CD4-positive, CD25-positive, alpha-beta regulatory T cell (primary cell): ENCODE measurements around the gene IL32. TPM values are rescaled to one million over a fixed set of nuclear protein-coding genes. Genes with fewer than 3 reads are reported as not detected.
A peak's percentile ranks its signal among the peaks of the same experiment; 100 is the strongest.
"Not testable (repeated sequence)": the region's sequence is repeated elsewhere in the genome, so short reads cannot be mapped to it uniquely, and the experiment has no call there.

Experiments
- ATAC-seq, 2 donors: fragments of 150-1000 bp; cut with Tn5 transposase; one replicate each; pipeline ENCODE4 v1.10.0; 2021; ENCODE audit warnings: low read depth in 2 of 2, moderate number of reproducible peaks in 2 of 2, moderate library complexity in 1 of 2
- DNase-seq, 3 donors: peaks; one replicate each; pipeline versions ENCODE4 v3.0.0 to v3.0.0-alpha.2; 2012 to 2022; ENCODE audit warnings: mixed read lengths in 1 of 3
- H3K27ac ChIP-seq: one replicate; pipeline ENCODE4 v1.7.0; 2013; ENCODE audit warnings: mild to moderate bottlenecking, low read length; ENCODE audit not compliant: insufficient read depth, poor library complexity, severe bottlenecking
- H3K27me3 ChIP-seq: one replicate; pipeline ENCODE4 v1.7.0; 2013; ENCODE audit warnings: low read length; ENCODE audit not compliant: control insufficient read depth, insufficient read depth
- H3K36me3 ChIP-seq: one replicate; pipeline ENCODE4 v1.7.0; 2013; ENCODE audit warnings: mild to moderate bottlenecking, low read length, moderate library complexity; ENCODE audit not compliant: control insufficient read depth, insufficient read depth
- H3K4me1 ChIP-seq: 2 replicates; pipeline ENCODE4 v1.7.0; 2013; ENCODE audit warnings: mild to moderate bottlenecking, low read length; ENCODE audit not compliant: insufficient read depth, control insufficient read depth, poor library complexity, severe bottlenecking
- H3K4me3 ChIP-seq: one replicate; pipeline ENCODE4 v1.7.0; 2013; ENCODE audit warnings: low read depth, mild to moderate bottlenecking, low read length, moderate library complexity
- H3K9me3 ChIP-seq, 2 experiments: 1 replicate in 1 of 2; 2 replicates in 1 of 2; pipeline ENCODE4 v1.7.0; 2013; ENCODE audit warnings: low read length in 2 of 2, mild to moderate bottlenecking in 1 of 2, moderate library complexity in 1 of 2; ENCODE audit not compliant: control insufficient read depth in 2 of 2
- H3K27ac Mint-ChIP-seq, 3 donors: one replicate each; pipeline ENCODE4 v1.8.0; 2020 to 2022; ENCODE audit warnings: mild to moderate bottlenecking in 3 of 3, mixed read lengths in 3 of 3, moderate library complexity in 2 of 3
- H3K27me3 Mint-ChIP-seq: one replicate; pipeline ENCODE4 v1.8.0; 2022; ENCODE audit warnings: mild to moderate bottlenecking, mixed read lengths
- H3K36me3 Mint-ChIP-seq: one replicate; pipeline ENCODE4 v1.8.0; 2020; ENCODE audit warnings: mixed read lengths
- H3K4me1 Mint-ChIP-seq, 4 donors: one replicate each; pipeline ENCODE4 v1.8.0; 2020 to 2022; ENCODE audit warnings: mixed read lengths in 4 of 4, mild to moderate bottlenecking in 1 of 4
- H3K4me3 Mint-ChIP-seq, 4 donors: one replicate each; pipeline ENCODE4 v1.8.0; 2020 to 2022; ENCODE audit warnings: mild to moderate bottlenecking in 4 of 4, mixed read lengths in 4 of 4, moderate library complexity in 3 of 4
- H3K9me3 Mint-ChIP-seq, 7 donors: one replicate each; pipeline ENCODE4 v1.8.0; 2020 to 2022; ENCODE audit warnings: mixed read lengths in 7 of 7, mild to moderate bottlenecking in 3 of 7, moderate library complexity in 2 of 7
- polyA plus RNA-seq, 4 donors: library from polyadenylated mRNA; unstranded; fragments of 300-500 nt; fragmentation: Illumina TruSeq; gene quantifications; one replicate each; pipeline ENCODE4 v1.2.3, GENCODE V29; 2021
- total RNA-seq: library from RNA; stranded (reverse); gene quantifications from one replicate; pipeline ENCODE4 v1.2.3, GENCODE V29; 2022

IL32 gene
- total and polyA plus RNA-seq, 5 donors from 2014 or later: 1,611 to 6,021 (median 3,657) TPM

DNA sequence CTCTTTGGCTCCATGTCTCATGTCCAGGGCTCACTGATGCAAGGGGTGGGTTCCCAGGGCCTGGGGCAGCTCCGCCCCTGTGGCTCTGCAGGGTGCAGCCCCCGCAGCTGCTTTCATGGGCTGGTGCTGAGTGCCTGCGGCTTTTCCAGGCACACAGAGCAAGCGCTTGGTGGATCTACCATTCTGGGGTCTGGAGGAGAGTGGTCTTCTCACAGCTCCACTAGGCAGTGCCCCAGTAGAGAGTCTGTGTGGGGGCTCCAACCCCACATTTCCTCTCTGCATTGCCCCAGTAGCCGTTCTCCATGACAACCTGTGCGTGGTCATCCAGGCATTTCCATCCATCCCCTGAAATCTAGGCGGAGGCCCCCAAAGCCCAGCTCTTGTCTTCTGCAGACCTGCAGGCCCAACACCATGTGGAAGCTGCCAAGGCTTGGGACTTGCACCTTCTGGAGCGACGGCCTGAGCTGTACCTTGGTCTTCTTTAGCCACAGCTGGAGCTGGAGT, 5.2 kb downstream of the IL32 start:
- Histone ChIP-seq H3K4me3 (no peak overlapping the region), H3K9me3 (no peaks in the 10 kb centered on the region), H3K4me1 (peaks cover 90% of the 10 kb centered on the region), H3K27me3 (no peaks in the 10 kb centered on the region), H3K27ac (peak overlapping the region; percentile 45), H3K36me3 (peaks cover 26% of the 10 kb centered on the region)
- Mint-ChIP-seq H3K4me3 (peak overlapping the region; percentile 65 to 100 (median 82)), H3K36me3 (peaks cover 31% of the 10 kb centered on the region), H3K27ac (peak overlapping the region; percentile 70 to 98 (median 83)), H3K4me1 (peaks cover 9 to 79% (median 54%) of the 10 kb centered on the region in 4 donors), H3K9me3 (peaks cover 0 to 2% (median 0%) of the 10 kb centered on the region in 7 donors), H3K27me3 (peaks cover 8% of the 10 kb centered on the region)
- no peak for ATAC-seq
- DNase-seq: peak in 1 of 3 donors; percentile 59

DNA sequence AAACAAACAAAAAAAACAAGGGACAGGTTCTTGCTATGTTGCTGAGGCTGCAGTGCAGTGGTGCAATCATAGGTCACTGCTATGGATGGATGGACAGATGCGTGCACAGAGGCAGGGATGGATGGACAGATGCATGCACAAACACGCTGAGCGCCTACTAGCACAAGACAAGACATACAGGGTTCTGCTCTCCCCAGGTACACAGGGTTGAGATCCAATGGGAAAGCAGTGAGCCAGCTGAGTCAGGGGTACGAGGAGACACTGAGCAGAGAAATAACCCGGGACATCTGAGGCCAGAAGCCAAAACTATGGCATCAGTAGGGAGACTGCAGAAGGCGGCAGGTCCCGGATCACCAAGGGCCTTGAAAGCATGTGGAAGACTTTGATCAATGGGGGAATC, 6.2 kb downstream of the IL32 start:
- peaks cover 28% of the 10 kb centered on the region for H3K36me3 Mint-ChIP-seq
- ATAC-seq (no peak), DNase-seq (peak in 1 of 3 donors; percentile 51)
- H3K9me3 Mint-ChIP-seq: peaks cover 0 to 2% (median 0%) of the 10 kb centered on the region in 7 donors
- Histone ChIP-seq H3K9me3 (no peaks in the 10 kb centered on the region), H3K4me3 (peak overlapping the region; percentile 34), H3K36me3 (peaks cover 26% of the 10 kb centered on the region), H3K27me3 (no peaks in the 10 kb centered on the region), H3K4me1 (peaks cover 91% of the 10 kb centered on the region), H3K27ac (peak overlapping the region; percentile 45)
- peak overlapping the region; percentile 27 to 100 (median 66) for H3K4me3 Mint-ChIP-seq
- peaks cover 8% of the 10 kb centered on the region for H3K27me3 Mint-ChIP-seq
- peaks cover 9 to 88% (median 59%) of the 10 kb centered on the region in 4 donors for H3K4me1 Mint-ChIP-seq
- H3K27ac Mint-ChIP-seq: peak overlapping the region; percentile 83 to 98 (median 92)

GRCh38 chr16:3072148-3072547, 6.7 kb downstream of the IL32 start:
- ATAC-seq, H3K9me3 Mint-ChIP-seq, H3K4me3 ChIP-seq, H3K27me3 ChIP-seq, H3K27me3 Mint-ChIP-seq, H3K9me3 ChIP-seq: not testable (repeated sequence)
- Histone ChIP-seq H3K27ac (peak overlapping the region; percentile 41), H3K4me1 (peaks cover 93% of the 10 kb centered on the region), H3K36me3 (peaks cover 26% of the 10 kb centered on the region)
- Mint-ChIP-seq H3K27ac (peak overlapping the region; percentile 83 to 98 (median 92)), H3K4me3 (peak overlapping the region in 3 of 4 donors; percentile 33 to 78 (median 55)), H3K36me3 (peaks cover 27% of the 10 kb centered on the region), H3K4me1 (peaks cover 9 to 92% (median 63%) of the 10 kb centered on the region in 4 donors)
- peak in 1 of 3 donors; percentile 77 for DNase-seq

DNA sequence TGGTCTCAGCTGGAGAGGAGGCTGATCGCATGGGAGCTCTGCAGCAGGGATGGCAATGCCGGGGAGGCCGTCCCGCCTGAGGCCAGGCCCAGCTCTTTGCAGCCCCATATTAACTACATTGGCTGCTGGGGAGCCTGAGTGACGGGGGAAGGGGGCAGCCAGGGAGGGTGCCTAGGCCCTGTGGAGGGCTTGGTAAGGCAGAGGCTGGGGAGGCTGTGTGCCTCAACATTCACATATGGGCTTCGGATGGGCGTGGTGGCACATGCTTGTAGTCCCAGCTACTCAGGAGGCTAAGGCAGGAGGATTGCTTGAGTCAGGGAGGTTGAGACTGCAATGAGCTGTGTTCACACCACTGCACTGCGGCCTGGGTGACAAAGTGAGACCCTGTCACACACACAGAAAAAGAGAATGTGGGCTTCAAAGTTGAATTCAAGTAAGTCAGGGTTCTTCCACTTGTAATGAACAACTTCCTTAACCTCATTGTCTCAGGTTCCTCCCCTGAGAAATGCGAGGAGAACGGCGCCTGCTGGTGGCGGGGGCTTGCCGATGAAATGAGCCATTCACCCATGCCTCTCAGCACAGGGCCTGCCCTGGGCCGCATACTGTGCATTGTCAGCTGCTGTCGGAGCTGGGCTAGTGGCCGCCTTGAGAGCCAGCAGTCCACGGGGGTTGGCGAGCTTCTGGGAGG, 7.3 kb downstream of the IL32 start:
- Histone ChIP-seq H3K4me1 (peaks cover 93% of the 10 kb centered on the region), H3K27ac (peak overlapping the region; percentile 53)

DNA sequence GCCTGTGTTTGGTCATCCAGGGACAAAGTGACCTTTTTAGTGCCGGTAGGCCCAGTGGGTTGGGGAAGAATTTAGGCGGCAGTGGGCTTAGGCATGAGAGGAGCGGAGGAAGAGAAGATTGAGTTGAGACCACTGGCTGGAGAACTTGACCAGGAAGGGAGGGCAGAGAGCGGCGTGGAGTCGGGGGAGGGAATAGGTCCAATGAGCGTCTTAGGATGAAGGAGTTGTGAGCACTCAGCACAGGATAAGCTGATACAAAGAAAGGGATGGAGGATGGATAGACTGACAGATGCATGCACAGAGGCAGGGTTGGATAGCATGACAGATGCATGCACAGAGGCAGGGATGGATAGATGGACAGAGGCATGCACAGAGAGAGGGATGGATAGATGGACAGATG, 8.0 kb downstream of the IL32 start:
- DNase-seq (peak in 1 of 3 donors; percentile 43), ATAC-seq (no peak)
- peaks cover 13 to 95% (median 69%) of the 10 kb centered on the region in 4 donors for H3K4me1 Mint-ChIP-seq
- Histone ChIP-seq H3K4me3 (peak overlapping the region; percentile 69), H3K27ac (peak overlapping the region; percentile 53), H3K9me3 (no peaks in the 10 kb centered on the region), H3K4me1 (peaks cover 93% of the 10 kb centered on the region), H3K36me3 (peaks cover 15% of the 10 kb centered on the region), H3K27me3 (no peaks in the 10 kb centered on the region)
- H3K27ac Mint-ChIP-seq: peak overlapping the region; percentile 94 to 99 (median 99)
- H3K27me3 Mint-ChIP-seq: peaks cover 8% of the 10 kb centered on the region
- H3K36me3 Mint-ChIP-seq: peaks cover 24% of the 10 kb centered on the region
- peaks cover 0 to 2% (median 0%) of the 10 kb centered on the region in 7 donors for H3K9me3 Mint-ChIP-seq
- H3K4me3 Mint-ChIP-seq: peak overlapping the region; percentile 75 to 90 (median 84)

More for the DNA sequence above, 7.3 kb downstream of the IL32 start:
- peak overlapping the region; percentile 94 to 99 (median 99) for H3K27ac Mint-ChIP-seq
- not testable (repeated sequence) for H3K9me3 ChIP-seq, H3K4me3 ChIP-seq, ATAC-seq, H3K27me3 Mint-ChIP-seq, H3K9me3 Mint-ChIP-seq, H3K27me3 ChIP-seq
- H3K4me1 Mint-ChIP-seq: peaks cover 10 to 94% (median 65%) of the 10 kb centered on the region in 4 donors
- H3K36me3 Mint-ChIP-seq: peaks cover 24% of the 10 kb centered on the region
- peak overlapping the region; percentile 70 to 90 (median 80) for H3K4me3 Mint-ChIP-seq
- H3K36me3 ChIP-seq: peaks cover 22% of the 10 kb centered on the region
- DNase-seq: peak in 2 of 3 donors; percentile 50 to 78

GRCh38 chr16:3074860-3075522, 9.6 kb downstream of the IL32 start:
- Histone ChIP-seq H3K36me3 (peaks cover under 1% of the 10 kb centered on the region), H3K27me3 (no peaks in the 10 kb centered on the region), H3K4me1 (peaks cover 88% of the 10 kb centered on the region), H3K27ac (peak overlapping the region; percentile 86), H3K9me3 (no peaks in the 10 kb centered on the region), H3K4me3 (peak overlapping the region; percentile 73)
- Mint-ChIP-seq H3K9me3 (peaks cover 0 to 2% (median 0%) of the 10 kb centered on the region in 7 donors), H3K4me3 (peak overlapping the region; percentile 75 to 93 (median 88)), H3K27ac (peak overlapping the region; percentile 94 to 99 (median 99)), H3K36me3 (peaks cover 20% of the 10 kb centered on the region), H3K4me1 (peaks cover 13 to 94% (median 72%) of the 10 kb centered on the region in 4 donors), H3K27me3 (peaks cover 8% of the 10 kb centered on the region)
- DNase-seq (peak; percentile 73 to 99 (median 91)), ATAC-seq (peak; percentile 91 to 93)

- peaks cover 13 to 92% (median 70%) of the 10 kb centered on the region in 4 donors for H3K4me1 Mint-ChIP-seq
- H3K4me3 Mint-ChIP-seq: peak overlapping the region; percentile 75 to 93 (median 88)
- H3K36me3 Mint-ChIP-seq: peaks cover 17% of the 10 kb centered on the region
- ATAC-seq (peak; percentile 3 to 6), DNase-seq (no peak)
- H3K9me3 Mint-ChIP-seq: peaks cover 0 to 2% (median 0%) of the 10 kb centered on the region in 7 donors
- peak overlapping the region; percentile 94 to 99 (median 99) for H3K27ac Mint-ChIP-seq
- peak overlapping the region; percentile 86 for H3K27ac ChIP-seq
- no peaks in the 10 kb centered on the region for H3K9me3 ChIP-seq
- peaks cover 8% of the 10 kb centered on the region for H3K27me3 Mint-ChIP-seq
- no peaks in the 10 kb centered on the region for H3K27me3 ChIP-seq
- H3K4me3 ChIP-seq: peak overlapping the region; percentile 73
- H3K4me1 ChIP-seq: peaks cover 83% of the 10 kb centered on the region
- no peaks in the 10 kb centered on the region for H3K36me3 ChIP-seq
Observed at GRCh38 chr16:3075523-3075915, 10.1 kb downstream of the IL32 start.
